HG03439 (cell line): ENCODE data around the gene CAPZA1.

Experiments
- ATAC-seq: cut with Tn5 transposase; IDR thresholded peaks from one replicate; pipeline ENCODE4 v1.9.1; 2021; ENCODE audit warnings: mild to moderate bottlenecking, moderate library complexity; ENCODE audit not compliant: unreplicated experiment

The CAPZA1 gene

DNA sequence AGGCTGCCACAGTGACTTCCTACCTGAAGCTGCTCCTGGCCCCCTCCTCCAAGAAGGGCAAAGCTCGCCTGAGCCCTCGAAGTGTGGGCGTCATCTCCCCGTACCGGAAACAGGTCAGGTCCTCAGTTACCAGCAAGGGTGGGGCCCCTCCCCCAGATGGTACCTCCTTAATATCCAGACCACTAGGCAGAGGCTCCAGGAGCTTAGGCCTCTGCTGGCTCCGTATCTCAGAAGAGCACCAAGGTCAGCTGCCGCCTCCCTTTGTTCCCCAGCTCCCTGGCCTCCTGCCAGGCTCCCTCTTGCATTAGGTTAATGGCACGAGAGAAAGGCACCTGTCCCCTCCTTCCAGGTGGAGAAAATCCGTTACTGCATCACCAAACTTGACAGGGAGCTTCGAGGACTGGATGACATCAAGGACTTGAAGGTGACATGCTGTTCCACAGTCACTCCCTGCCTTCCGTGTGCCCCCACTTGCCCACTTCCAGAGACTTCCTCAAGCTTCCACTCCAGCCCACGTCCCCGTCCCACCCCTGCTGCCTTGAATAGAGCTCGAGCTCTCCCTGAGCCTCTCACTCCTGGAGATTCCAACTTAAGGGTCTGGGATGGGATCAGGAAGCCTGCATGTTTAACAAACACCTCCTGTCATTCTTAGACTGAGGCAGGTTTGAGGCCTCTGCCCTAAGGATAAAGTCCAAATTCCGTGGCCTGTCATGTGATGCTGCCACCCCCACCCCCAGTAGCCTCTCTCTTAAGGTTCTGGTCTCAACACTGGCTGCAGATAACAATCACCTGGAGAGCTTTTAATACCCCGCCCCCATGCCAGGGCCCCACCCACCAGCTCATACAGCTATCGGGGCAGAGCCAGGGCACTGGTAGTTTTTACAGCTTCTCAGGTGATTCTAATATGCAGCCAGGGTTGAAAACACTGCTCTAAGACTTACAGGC is 79.0 kb downstream of the CAPZA1 start:
- ATAC-seq: no peak

DNA sequence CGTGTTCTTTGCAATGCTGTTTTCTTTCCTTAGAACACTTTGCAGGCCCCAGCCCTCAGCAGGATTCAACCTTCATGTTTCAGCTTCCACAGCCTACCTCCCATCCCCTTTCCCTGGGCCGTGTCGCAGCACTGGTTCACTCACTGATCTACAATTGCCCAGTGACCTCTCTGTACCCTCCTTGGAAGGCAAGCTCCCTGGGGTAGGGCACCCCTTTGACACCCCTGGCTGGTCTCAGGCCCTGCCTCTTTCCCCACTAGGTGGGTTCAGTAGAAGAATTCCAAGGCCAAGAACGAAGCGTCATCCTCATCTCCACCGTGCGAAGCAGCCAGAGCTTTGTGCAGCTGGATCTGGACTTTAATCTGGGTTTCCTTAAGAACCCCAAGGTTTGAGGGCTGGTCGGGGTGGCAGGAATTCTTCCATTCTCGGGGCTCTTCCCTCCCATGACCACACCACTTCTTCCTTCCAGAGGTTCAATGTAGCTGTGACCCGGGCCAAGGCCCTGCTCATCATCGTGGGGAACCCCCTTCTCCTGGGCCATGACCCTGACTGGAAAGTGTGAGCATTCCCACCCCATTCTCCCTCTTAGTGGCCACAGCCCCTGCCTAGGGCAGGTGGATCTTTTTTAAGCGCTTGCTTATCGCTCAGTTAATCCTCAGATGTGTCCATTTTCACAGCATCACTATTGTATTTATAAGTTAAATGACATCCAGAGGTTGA is 80.0 kb downstream of the CAPZA1 start:
- no peak for ATAC-seq

DNA sequence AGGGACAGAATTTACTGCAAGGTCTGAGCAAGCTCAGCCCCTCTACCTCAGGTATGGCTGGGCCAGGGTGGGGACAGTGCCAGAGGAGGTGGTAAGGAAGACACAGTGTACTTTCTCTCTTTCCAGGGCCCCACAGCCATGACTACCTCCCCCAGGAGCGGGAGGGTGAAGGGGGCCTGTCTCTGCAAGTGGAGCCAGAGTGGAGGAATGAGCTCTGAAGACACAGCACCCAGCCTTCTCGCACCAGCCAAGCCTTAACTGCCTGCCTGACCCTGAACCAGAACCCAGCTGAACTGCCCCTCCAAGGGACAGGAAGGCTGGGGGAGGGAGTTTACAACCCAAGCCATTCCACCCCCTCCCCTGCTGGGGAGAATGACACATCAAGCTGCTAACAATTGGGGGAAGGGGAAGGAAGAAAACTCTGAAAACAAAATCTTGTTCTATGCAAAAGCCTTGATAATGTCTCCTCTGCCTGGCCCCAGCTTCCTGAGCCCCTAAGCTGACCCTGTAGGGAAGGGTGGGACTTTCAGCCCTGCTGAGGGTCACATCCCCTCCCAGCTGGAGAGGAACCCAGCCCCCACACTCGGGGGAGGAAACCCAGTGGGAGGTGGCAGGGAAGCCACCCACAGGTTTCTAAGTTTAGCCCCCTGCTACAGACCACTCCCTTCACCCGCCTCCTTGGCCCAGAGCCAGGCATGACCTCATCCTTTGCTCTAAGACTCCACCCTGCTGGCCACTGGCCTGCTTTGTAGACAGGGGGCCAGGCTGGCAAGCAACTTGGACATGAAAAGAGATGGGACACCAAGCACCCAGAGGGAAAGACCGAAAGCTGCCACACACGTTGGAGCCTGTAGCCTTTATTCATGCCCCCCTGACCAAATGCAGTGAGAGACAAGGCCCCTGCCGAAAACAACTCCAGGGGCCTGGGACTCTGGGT is 80.9 kb downstream of the CAPZA1 start:
- ATAC-seq: no peak

DNA sequence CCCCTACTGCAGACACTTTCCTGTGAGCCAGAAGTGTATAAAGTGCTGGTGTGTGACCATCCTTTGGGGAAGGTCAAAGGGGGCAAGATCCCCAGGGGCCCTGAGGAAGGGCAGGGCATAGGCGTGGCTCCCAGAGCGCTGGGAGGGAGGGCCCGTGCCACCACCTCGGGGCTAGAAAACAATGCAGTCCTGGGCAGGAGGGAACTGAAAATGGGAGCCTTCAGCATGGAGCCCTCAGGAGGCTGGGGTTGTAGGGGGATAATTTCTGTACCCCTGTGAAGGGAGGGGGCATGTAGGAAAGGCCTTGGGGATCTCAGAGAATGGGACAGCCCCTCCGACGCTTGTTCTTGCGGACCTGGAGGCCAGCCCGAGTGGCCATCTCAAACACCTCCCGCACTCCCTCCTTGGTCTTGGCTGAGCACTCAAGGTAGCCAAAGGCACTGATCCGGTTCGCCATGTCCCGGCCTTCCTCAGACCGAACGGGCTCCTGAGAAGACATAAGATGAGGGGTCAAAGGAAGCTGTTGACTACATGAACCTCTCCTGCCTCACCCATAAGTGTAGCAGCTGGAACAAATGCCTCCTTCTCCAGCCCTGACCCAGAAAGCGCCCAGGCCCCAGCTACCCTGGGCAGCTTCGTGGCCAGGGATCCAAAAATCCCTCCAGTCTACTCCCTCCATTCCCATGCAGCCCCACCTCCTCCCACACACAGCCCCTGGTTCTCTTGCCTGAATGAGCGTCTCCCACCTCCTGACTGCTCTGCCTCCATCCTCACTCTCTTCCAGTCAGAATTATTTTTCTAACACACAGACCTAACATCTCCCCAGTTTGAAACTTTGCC is 81.8 kb downstream of the CAPZA1 start:
- no peak for ATAC-seq

DNA sequence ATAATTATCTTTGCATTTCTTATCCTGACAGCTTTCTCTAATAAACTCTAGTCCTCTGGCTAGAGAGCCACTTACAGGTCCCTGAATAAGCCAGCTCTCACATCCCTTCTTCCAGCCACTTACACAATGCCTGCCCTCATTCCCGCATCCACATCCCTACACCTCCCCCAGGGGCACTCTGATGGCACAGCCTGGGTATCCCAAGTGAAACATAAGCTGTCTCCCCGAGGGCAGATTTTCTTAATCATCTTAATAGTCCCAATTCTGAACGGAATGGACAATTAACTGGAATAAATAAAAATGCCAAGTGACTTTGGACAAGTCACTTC is 82.4 kb downstream of the CAPZA1 start:
- ATAC-seq: no peak

DNA sequence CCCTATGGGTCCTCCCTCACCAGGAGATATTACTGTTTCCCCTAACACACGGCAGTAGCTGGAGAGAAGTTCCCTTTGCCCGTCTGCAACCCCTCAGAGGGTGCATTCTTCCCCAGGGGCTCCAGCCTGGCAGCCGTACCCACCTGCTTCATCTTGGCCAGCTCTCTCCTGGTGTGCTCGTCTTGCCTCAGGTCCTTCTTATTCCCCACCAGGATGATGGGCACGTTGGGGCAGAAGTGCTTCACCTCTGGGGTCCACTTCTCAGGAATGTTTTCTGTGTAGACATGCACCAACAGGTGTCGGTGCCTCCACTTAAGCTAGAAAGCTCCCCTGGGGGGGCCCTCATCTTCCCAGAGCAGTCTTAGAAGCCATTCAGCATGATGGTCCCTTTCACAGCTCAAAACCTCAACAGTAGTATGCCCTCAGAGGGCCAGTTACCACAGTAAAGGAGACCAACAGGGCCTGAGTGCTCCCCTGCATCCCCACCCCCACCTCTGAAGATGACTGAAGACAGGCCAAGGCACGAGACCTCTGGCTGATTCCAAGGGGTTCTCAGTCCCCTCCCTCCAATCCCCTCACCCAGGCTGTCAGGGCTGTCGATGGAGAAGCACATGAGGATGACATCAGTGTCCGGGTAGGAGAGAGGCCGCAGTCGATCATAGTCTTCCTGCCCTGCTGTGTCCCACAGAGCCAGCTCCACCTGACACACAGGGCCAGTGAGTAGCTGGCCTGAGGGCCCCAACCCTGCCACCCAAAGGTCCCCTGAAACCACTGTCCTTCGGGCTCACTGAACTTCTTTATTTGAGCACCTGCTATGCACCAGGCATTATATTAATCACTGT is 83.0 kb downstream of the CAPZA1 start:
- no peak for ATAC-seq

DNA sequence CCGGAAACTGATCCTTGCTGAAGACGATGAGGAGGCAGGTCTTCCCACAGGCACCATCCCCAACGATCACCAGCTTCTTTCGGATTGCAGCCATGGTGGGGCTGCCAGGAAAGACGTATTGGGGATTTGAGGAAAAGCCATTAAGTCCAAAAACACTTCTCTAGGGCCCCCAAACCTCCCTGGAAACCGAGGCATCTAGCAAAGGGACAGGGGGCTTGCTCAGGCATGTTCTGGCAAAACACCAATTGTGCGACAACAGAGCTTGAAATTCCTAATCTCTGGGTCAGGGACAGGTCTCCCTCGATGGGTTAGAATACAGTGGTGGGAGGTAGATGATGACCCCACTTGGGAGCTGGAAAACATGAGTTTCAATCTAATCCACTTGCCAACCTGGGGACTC is 84.1 kb downstream of the CAPZA1 start:
- ATAC-seq: no peak

DNA sequence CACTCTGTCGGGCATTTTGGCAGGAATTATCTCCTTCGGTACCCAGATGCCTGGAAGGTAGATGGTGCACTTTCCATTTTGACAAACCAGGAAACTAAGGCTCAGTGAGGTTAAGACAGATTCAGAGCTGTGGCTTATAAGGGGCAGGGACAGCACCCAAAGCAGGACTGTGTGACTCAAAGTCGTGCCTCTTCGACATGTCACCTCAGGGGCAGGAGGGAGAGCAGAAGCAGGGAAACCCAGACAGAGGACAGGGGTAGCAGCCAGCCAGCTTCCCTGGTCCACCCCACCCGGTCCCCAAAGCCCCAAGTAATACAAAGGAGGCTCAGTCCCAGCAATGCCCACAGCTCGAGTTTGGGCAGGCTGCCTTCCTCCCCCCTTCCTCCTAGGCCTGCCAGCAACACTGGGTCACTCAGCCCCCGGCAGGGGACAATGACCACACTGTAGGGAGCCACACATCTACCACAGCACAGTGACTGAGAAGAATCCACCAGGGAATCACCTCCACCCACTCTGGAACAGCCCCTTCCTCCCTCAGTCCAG is 84.8 kb downstream of the CAPZA1 start:
- no peak for ATAC-seq

DNA sequence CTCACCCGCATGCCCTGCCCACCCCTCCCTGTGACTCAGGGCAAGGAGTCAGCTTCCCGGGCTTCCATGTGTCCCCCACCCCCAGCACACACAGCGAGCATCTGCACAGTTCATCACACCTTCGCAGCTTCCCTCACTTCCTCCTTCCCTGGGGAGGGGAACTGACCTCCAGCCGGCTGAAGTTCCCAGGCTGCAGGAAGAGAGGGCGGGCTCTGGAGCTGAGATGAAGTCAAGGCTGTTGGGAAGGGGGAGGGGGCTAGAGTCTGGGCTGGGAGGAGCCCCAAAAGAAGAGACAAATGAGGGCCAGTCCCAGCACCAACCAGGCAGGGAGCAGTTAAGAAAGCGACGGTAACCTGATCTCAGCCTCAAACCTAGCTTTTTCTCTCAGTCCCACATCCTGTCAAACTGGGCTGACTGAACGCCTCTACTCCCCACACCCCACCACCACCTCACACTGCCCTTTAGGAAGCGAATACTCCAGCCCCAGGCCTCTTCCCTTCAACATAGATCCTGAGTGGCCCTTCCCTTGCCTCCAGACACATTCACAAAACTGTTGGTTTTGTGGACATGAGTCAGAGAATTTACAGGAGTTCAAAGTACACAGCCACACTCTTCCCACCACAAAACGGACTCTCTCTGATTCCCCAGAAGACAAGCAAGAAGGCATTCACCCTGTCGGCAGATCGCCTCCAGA is 85.4 kb downstream of the CAPZA1 start:
- peak; percentile 44 for ATAC-seq

DNA sequence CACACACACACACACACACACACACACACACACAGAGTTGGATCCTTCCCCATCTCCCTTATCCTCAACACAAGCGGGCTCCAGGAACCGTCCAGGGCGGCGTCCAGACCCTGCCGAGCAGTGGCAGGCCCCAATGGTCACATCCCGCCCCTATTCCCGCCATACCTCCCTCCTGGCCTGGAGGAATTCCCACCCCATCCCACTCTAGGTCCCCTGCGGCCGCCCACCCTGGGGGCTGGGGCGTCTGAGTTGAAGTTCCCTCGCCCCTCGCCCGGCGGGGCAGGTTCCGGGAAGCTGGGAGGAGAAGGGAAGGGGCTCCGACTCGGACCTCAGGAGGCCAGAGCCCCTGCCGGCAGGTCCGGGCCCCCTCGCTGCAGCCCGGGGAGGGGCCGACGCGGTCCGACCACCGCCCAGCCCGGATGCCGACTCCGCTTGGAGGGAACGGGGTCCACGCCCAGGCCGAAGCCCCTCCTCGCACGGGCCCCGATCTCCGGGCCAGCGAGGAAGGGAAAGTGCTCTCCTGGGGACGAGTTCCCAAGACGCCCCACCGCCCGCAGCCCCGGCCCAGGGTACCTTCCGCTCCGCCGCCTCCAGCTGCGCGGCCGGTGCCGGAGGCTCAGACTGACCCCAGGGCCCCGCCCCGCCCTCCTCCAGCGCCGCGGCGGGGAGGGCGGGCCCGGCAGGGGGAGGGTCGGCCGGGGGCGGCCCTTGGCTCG is 87.0 kb downstream of the CAPZA1 start, which contains the start of gene RHOC:
RHOC (minus strand) TSS at position 623 of the 716 bp plus-strand sequence. CDS start 3,328 bp downstream, outside the sequence.
- peak; percentile 52 for ATAC-seq

DNA sequence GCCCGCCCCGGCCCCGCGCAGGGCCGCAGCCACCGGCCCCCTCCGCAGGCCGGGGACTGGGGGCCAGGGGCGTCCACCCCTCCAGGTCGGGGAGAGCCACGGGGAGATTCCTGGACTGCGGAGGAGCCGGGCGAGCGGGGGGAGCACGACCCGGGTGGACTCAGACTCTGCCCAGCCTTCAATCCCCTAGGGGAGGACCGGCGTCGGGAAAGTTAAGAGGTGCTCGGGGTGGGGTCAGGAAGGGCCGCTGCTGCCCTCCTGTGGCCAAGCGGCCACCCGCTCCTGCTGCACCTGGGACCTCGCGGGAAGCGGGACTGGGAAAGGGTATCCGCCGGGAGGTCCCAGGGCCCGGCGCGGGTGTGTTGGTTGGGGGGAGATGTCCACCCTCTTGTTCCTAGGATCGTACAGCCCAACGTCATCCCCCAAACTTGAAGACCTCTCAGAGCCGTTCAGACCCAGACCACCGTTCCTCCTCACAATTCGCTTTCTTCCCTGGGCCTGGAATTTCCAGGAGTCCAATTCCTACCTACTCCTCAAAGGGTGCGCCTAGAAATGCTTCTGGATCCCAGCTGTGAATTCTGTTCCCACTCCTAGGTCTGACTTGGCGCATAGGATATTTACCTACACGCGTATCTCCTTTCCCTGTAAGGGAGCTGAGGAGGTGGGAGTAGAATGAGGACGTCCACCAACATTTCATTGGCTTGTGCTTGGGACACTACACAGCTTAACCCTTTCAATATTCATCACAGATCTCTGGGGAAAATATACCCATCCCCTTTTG is 87.8 kb downstream of the CAPZA1 start:
- peak; percentile 60 for ATAC-seq

DNA sequence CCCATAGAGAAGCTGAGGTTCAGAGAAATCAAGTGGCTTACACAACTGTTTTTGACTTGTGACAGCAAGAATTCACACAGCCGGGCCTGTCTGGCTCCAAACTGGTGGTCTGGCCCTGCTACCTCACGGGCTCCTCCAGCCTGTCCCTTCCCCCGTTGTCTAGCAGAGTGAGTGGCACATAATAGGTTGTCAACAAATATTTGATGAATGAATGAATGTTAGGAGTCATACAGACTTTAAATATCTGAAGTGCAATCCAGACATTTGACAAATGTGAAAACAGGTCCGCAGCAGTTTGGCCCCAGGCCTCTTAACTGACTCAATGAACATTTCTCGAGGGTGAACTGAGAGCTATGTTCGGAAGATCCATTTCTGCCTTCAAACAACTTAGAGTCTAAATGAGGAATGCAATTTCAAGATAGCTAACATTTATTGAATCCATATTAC is 88.4 kb downstream of the CAPZA1 start:
- no peak for ATAC-seq

DNA sequence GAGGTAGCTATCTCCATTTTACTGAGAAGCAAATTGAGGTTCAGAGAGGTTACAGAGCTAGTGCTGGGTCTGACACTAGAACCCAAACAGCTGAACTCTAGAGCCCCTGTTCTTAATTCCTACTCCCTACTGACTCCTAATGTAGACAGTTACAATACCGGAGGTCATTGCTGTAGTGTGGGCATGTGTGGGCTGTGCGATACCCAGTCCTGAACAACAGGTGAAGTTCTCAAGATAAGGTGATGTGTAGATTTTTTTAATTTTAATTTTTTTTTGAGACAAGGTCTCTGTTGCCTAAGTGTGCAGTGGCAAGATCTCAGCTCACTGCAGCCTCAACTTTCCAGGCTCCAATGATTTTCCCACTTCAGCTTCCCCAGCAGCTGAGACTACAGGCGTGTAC is 88.9 kb downstream of the CAPZA1 start:
- no peak for ATAC-seq

DNA sequence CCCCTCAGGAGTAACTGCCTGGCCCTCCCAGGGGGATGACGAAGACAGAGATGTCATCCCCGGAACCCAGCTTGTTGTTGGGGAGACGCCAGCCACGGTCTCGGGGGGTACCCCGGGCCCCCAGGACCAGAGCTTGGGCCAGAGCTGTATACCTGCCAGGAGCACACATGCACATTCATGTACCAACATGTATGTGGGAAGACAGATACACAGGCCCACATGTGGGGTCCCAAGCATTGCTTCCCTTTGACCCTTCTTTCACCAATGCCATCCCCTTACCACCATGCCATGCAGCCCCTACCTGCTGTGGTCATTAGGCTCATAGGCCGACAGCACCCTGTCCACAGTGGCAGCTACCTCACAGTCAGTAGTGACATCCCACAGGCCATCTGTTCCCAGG is 90.5 kb downstream of the CAPZA1 start:
- ATAC-seq: no peak

DNA sequence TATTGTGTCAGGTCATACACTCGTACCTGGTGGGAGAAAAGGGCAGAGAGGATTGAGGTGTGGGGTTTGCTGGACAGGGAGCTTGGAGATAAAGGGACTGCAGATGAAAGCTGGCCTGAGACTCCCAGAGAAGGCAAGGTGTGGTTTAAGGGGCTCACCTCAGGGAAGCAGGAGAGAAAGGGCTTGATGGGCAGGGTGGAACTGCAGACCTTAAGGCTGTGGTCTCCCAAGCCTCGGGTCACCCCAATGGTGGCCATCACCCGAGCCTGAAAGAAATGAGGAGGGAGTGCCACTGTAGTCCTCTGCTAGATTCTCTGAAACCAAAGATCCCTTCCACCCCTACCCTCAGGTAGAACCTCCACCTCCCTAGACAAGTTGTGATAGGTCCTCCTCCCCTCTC is 91.0 kb downstream of the CAPZA1 start:
- ATAC-seq: no peak

DNA sequence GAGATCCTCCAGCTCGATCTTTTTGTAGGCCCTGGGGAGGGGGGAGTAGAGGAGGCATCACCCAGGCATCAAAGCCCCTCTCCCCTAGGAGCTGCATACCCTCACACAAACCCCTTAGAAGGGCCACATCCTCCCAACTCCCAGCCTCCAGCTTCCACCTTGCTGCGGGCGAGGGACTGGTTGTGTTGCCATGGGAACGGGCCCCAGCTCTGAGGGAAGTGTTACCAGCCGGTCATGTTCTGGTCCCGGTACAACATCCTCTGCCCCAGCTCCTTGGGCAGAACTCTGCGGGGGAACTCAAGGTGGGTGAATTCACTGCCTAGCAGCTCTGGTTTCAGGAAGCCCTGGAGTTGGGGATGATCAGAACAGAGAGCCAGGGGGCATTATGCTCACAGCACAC is 91.4 kb downstream of the CAPZA1 start:
- ATAC-seq: no peak

DNA sequence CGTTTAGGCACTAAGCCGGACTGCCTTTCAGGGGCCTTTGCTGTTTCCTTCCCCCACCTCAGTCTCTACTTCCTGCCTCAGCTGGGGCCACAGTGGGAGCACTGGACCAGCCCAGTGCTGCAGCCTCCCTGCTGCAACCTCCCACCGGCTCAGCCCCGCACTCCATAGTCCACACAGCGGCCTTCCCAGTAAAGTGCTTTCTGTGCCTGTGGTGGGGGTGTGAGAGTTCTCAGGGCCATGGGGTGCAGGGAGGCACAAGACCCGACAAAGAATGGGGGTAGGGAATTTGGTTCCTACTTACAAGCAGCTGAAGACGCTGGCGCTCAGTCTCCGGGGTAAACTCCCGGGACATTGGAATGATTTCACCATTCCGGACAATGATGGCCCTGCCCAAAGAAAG is 92.0 kb downstream of the CAPZA1 start:
- no peak for ATAC-seq
